HG03460 (cell line): Measurements from ENCODE around the gene ERBIN.
"Not testable (repeated sequence)": the region's sequence is repeated elsewhere in the genome, so short reads cannot be mapped to it uniquely, and the experiment has no call there.

Experiments
- ATAC-seq: cut with Tn5 transposase; IDR thresholded peaks from one replicate; pipeline ENCODE4 v1.9.1; 2021; ENCODE audit not compliant: unreplicated experiment

ERBIN gene

GRCh38 chr5:65961633-65962032, 35.3 kb downstream of the ERBIN start:
- ATAC-seq = peak; percentile 89

GRCh38 chr5:65967288-65968066, 41.1 kb downstream of the ERBIN start:
- no peak for ATAC-seq

GRCh38 chr5:65969539-65970393, 43.4 kb downstream of the ERBIN start:
- no peak for ATAC-seq

GRCh38 chr5:65970481-65971367, 44.3 kb downstream of the ERBIN start:
- no peak for ATAC-seq

- ATAC-seq = no peak
These were observed 45.3 kb downstream of the ERBIN start for GRCh38 chr5:65971643-65972042.

GRCh38 chr5:65972896-65973295, 46.5 kb downstream of the ERBIN start:
- ATAC-seq = not testable (repeated sequence)

GRCh38 chr5:65978251-65978650, 51.9 kb downstream of the ERBIN start:
- ATAC-seq = no peak

GRCh38 chr5:65981548-65981947, 55.2 kb downstream of the ERBIN start:
- no peak for ATAC-seq

- ATAC-seq = no peak
These were observed 55.7 kb downstream of the ERBIN start for GRCh38 chr5:65981969-65982619.

- no peak for ATAC-seq
These were observed 56.3 kb downstream of the ERBIN start for GRCh38 chr5:65982635-65983034.

- ATAC-seq = no peak
These were observed 57.9 kb downstream of the ERBIN start for GRCh38 chr5:65984098-65984885.

- ATAC-seq = no peak
These were observed 59.7 kb downstream of the ERBIN start for GRCh38 chr5:65986050-65986451.

GRCh38 chr5:65986796-65987195, 60.4 kb downstream of the ERBIN start:
- no peak for ATAC-seq

GRCh38 chr5:65987982-65988381, 61.6 kb downstream of the ERBIN start:
- no peak for ATAC-seq

- ATAC-seq = no peak
These were observed 62.8 kb downstream of the ERBIN start for GRCh38 chr5:65989158-65989557.

- ATAC-seq = no peak
These were observed 66.3 kb downstream of the ERBIN start for GRCh38 chr5:65992630-65993029.

GRCh38 chr5:65994117-65994786, 67.9 kb downstream of the ERBIN start:
- no peak for ATAC-seq

GRCh38 chr5:65999061-65999723, 72.8 kb downstream of the ERBIN start:
- no peak for ATAC-seq

GRCh38 chr5:66001952-66002351, 75.6 kb downstream of the ERBIN start:
- no peak for ATAC-seq
